ENCODE data around the gene CDK17.

CDK17 gene

DNA sequence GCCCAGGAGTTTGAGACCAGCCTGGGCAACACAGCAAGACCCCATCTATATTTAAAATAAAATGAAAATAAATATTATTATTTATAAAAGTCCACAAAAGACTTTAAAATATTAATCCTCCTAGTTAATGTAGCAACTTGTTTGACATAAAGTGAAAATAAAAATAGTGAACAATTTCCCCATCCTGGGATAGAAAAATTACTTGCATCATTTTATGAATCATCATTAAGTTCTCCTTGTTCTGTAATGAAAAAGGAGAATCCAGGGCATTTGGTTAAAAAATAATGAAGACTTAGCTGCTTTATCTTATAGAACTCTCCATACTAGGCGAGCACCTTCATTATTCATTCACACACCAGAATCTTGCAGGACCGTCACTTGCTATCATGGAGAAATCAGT, 140.0 kb downstream of the CDK17 start:
- no peak for DNase-seq

DNA sequence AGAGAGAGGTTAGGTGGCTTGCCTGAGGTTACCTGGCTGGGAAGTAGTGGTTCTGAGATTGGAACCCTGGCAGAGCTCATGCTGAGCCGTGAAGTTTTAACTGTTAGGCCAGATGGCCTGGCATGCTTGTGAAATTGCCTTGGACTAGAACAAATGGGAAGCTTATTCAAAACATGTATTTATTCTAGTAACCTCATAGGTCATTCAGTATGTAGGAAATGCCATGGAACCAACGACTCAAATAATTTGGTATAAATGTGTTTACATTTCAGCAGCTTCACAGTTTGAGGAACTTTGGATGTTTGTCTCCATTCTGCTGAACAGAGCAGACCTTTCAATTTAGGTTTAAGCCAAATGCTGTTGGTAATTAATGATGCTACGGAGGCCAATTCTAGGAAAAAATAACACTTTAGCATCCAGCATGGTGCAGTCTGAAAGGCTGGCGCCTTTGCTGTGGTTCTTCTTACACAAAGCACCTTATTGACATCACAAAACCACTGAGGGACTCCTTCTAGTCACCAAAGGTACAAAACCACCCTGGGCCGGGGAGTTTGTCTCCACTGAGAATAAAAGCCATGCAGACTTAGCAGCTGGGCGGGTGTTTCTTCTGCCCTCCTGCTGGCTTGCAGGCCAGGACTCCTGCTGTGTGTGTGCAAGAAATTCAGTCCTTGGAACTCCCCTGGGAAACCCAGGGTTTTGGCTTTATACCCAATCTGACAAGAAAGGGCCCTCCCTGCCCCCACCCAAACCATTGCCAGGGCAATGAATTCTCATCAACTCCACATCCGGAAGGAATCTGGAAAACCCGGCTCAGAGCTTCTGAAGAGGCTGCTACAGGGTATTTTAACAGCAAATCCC, 141.9 kb downstream of the CDK17 start:
- DNase-seq, result peak; percentile 78

DNA sequence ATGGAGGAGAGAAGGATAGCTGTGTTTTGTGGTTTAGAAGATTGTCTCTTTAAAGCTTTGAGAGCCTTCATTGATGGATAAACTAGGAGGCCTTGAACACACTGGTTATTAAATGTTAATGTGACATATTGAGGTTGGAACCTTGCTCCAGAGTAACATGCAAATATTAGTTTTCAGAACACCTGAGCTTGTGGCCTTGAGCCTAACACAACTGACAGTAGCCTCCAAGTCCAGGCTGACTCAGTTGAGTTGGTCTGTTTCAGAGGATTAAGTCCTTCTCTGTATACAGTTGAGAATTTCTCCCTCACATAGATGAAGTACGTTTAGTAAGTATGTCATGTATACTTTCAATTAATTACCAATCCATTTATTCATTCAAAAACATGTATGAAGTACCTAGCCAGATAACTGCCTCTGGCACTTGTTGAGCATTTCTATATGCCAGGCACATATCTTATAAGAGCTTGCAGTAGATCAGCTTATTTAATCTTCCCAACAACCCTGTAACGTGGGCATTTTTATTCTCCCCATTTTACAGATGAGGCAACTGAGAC, 142.6 kb downstream of the CDK17 start:
- no peak for DNase-seq

DNA sequence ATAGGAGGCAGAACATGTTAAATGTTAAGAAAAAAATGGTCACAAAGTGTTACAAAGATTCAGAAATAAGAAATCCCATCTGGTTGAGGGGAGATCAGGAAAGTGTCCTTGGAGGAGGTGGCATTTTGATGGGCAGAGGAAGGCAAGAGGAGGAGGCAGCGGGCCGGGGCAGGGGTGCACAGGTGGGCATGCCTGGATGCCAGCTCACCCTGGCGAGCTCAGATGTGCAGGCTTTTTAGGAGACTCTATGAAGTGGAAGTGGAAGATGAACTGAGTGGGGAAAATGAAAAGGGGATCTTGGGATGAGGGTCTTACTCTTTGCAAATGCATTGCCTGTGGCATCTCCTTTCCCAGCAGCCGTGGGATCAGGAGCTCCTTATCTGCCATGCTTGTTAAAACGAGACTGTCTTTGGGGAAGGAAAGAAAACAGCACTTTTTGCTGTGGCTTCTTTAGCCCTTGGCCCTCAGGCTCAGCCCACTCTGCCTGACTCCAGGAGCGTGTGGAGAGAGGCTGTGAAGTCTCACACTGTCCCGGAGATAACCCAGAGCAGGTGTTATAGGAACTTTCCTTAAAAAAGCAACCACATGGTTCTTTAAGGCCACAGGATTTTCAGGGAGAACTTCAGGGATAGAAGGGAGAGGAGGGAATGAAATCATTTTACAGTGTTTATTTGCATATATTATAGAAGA, 143.4 kb downstream of the CDK17 start:
- DNase-seq, result no peak

DNA sequence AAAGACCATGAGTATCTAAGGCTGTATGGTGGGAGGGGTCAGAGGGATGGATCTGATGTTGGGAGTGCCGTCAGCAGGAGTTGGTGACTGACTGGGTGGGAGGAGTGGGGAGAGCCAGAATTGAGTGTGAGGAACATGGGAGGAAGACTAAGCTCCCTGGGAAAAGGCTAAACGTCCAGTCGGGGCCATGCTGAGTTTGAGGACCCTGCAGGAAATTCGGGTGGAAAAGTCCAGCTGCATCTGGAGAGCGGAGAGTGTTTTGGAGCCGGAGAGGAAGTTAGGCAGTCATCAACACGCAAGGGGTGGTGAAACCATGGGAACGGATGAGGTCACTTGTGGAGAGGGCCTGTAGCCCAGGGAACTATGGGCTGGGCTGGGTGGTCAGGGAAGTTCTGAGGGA, 145.2 kb downstream of the CDK17 start:
- peak; percentile 31 for DNase-seq

DNA sequence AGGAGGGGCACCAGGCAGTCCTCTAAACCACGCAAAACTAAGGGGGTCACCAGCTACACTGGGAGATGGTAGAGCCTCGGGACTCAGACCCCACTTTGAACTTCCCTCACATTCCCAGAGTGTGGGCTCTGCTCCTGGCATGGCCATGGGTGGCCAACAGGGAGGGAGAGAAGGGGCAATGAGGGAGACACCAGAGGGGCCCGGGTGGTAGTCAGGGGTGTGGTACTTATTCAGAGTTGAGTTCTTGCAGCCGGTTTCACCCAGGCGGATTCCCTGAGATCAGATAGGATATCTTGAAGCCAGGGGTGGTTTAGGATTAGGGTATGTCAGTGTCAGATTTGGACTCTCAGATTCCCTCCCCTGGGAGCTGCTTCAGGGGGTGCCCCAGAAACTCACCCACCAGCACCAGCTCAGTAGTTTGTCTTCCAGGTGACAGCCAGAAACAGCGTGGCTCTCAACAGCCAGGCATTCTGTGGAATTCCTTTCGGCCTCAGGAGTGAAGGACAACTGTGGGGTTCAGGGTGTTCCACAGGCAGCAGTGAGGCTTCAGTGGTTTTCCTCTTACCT, 150.0 kb downstream of the CDK17 start:
- DNase-seq, result no peak

DNA sequence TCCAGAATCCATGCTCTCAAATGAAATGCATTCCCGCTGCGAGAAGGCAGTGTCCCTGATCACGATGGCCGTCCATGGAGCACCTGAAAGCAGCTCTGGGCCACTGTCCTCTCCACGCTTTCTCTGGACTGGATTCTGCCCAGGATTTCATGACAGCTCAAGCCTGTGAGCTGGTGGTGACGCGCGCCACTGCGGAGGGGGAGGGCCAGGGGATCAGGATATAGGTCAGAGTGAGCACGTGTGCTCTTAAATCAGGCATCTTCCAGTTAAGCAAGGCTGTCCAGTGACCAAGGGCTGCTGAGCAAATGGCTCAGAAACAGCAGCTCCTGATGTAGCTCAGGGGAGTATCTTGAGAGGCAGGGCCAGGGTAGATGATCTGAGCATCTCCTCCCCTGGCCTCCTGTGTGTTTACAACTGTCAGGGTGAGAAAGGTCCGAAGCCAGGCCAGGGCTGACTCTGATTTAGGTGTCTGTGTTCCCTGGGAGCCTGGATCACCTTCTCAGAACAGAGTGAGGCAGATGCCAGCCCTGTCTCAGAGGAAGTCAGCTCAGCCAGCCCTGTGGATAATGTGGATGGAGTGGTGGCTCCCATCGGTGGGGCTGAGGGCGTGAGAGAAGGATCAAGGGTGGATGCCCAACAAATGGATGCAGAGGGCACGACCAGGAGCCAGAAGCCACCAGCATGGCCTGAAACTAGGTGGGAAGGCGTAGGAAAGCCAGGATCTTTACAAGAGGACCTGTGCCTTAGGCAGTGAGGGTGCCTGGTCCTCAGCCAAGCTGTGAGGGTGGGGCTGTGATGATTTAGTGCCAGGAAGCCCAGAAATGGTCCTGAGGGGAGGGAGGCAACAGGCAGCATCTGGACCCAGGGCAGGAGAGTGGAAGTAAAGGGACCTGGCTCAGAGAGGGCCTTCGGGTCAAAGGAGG, 150.8 kb downstream of the CDK17 start:
- DNase-seq, result peak; percentile 25

DNA sequence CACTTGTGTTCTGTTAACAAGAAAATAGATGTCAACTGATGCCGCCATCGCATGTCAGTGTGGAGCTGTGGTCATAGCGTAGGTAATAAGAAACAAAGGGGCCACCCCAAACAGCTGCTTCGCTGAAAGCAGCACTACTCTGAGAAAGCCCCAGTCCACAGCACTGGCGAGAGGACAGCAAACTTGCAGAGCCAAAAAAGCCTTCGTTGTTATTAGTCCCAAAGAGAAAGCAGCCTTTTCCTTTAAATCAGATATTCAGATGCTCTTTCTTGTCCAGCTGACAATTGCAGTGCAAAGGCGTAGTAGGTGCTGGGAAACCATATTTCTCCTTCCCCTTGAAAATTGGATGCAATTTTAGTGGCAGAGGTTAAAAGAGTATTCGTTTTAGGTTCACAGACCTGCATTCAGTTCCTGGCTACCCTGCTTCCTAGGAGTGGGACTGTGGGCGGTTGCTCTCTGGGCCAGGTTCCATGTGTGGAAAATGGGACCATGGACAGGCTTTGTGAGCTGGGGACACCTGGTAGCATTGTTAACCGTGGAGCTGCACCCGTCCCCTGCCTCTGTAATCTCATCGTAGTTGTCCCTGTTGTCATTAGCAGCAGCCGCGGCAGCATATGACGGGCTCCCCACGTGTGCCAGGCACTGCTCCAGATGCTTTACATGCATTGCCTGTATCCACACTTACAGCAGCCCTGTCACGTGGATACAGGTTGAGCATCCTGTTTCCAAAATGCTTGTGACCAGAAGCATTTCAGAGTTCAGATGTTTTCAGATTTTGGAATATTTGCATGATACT, 151.9 kb downstream of the CDK17 start:
- DNase-seq, result no peak

DNA sequence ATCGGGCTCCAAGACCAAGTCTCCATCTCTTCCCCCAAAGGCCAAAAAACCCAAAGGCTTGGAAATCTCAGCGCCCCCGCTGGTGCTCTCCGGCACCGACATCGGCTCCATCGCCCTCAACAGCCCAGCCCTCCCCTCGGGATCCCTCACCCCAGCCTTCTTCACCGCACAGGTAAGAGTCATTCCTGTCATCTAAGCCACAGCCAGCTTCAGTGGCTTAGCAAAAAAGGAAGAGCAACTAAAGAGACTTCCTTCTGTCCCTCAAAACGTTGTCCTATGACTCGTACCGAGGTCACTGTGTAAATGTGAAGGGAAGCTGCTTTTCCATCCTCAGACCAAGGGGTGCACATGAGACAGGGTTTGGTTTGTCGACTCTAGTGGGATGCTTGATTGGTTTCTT, 152.7 kb downstream of the CDK17 start:
- DNase-seq, result peak; percentile 80

DNA sequence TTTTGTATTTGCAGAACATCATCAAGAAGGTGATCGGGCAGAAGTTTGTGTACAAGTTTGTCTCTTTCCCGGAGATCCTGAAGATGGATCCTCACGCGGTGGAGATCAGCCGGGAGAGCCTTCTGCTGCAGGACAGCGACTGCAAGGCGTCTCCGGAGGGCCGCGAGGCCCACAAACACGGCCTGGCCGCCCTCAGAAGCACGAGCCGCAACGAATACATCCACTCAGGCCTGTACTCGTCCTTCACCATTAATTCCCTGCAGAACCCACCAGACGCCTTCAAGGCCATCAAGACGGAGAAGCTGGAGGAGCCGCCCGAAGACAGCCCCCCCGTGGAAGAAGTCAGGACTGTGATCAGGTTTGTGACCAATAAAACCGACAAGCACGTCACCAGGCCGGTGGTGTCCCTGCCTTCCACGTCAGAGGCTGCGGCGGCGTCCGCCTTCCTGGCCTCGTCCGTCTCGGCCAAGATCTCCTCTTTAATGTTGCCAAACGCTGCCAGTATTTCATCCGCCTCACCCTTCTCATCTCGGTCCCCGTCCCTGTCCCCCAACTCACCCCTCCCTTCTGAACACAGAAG, 153.2 kb downstream of the CDK17 start:
- no peak for DNase-seq

DNA sequence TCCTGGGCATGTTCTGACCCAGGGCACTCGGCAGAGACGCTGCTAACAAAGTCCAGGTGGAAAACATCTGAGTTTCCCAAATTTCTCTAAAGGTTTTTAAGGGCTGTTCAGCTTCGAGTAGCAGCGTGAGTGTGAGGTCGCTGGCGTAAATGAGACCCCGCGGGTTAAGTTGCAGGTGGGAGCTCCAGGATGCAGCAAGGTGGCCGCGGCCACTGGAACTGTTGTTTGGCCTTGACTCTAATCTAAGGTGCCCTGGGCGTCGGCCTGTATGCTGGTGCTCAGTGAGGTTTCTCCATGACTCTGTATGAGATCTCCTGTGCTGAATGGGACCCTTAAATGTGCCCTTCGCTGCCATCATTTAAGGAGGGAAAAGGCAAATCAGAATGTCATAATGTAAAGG, 155.4 kb downstream of the CDK17 start:
- DNase-seq, result no peak

DNA sequence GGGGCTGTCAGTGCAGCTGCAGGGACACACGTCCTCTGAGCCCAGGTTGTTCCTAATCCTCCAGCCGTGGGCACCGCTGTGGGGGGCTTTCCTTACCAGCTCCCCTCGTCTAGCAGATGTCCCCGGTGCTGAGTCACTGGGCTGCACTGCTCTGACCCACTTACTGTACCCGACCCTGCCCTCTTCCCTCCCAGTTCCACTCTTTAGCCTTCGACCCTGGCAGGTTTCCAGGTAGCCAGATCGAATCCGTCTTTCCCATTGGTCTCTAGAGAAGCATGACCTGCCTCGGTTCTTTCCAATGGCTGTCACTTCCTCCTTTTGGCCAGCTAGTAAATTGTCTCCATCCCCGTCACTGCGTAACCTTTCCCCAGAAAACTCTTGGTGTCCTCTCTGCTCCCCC, 157.6 kb downstream of the CDK17 start:
- no peak for DNase-seq

DNA sequence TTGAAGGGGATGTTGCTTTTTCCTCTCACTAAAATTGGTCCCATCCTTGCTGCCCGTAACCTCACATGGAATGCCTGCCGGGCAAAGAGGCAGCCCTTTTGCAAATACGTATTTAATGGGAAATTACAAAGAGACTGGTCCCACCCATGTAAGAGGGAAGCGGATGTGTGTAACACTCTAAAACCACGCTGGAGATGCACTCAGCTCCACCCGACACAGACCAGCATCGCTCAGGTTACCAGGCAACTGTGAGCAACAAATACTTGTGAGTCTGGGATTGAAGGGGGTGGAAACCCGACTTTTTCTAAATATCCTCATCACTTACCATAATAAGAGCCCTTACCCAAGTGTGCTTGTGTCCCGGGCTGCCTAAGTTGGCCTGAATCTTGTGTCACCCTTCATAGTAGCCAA, 158.4 kb downstream of the CDK17 start:
- DNase-seq, result peak; percentile 73

DNA sequence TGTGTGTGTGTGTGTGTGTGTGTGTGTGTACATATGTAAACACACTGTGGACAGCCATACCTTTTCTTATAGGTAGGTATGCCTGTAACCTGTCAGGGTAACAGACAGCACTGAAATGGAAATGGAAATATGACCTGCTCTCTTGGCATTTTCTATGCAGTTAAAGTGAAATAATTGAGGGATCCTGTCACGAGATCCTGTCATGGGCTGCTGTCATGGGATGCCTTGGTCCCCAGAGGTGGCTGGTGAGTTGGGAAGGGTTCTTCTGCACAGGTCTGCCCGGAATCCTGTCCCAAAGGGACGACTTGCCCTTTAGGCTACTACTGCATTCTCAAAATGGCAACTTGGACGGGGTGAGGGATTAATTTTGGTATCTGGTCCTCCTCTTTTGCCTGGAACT, 158.8 kb downstream of the CDK17 start:
- no peak for DNase-seq

DNA sequence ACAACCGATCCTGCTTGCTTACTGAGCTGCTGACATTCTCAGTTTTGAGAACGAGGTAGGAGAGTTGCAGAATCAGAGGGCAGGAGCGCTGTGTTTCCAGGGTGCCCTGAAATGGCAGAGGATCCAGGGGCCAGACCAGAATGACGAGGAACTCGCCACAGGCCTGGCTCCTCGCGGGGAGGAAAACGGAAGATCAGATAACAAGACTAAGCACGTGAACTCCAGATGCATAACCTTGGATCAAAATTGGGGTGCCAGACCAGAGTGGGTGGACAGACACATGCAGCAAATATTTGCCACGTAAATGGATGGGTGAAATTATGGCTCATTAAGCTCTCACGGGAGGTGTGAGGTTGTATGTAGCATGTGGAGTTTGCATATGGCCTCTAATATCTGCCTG, 159.6 kb downstream of the CDK17 start:
- no peak for DNase-seq

DNA sequence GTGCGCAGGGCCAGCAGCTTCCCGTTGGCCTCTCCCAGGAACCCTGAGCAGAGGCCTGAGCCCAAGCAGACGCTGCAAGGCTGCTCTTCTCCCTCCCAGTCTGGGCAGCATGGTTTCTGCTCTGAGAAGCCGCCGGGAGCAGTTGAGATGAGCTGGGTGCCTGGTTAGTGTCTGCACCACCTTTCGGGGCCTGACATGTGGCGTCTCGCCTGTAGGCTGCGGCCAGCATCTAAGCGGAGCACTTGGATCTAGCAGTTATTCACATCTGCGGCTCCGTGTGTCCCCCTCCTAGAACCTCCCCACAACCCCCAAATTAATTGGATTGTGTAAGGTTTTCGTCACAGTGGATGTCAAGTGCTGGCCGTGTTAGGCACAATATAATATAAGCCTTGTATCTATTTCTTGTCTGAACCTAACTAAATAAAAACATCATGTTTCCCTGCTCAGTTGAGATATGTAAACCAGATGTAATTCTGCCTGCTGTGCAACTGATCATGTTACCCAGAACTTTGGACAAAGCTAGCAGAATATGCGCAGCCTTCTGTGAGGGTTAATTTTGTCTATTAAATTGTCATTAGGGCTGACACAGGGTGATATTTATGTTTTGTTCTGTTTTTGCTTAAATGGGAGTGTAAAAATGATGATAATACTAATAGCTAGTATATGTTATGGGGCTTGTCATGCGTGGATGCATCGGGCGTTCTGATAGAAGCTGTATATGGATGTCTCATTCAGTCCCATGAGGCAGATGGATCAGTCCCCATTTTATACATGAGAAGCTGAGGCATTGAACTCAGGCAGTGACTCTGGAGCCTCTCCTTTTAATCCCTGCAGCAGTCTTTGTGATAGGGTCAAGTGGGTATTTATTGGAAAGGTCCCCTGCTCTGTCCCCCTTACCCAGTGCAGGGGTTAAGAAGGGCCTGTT, 160.3 kb downstream of the CDK17 start:
- DNase-seq, result no peak

DNA sequence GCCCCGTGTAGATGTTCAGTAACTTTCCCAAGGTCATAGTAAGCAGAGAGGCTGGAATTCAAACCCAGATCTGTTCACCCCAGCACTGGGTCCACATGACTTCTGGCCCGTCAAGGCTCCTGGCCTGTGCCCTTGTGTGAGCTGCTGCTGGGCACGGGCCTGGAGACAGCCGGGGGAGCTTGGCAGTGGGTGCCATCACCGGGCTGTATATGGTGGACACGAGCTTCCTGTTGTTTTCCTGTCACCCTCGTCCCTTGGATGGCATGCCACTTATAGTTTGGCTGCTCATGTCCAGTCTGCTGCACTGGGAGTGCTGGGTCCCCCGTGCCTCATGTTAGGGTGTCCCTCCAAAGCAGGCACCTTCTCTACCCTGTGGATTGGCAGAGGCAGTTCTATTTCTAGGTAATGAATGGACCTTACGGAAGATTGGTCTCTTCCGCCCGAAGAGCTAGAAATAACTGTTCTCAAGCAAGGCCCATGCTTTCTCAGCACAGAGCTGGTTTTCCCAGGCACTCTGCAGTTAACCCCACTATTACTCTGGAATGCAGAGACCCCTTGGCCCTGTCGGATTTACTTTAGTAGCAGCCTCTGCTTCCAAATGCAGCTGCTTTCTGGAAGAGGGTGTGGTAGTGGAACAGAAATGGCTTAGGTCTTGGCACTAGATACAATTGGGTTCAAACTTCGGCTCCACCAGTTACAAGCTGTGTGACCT, 161.7 kb downstream of the CDK17 start:
- DNase-seq, result no peak

DNA sequence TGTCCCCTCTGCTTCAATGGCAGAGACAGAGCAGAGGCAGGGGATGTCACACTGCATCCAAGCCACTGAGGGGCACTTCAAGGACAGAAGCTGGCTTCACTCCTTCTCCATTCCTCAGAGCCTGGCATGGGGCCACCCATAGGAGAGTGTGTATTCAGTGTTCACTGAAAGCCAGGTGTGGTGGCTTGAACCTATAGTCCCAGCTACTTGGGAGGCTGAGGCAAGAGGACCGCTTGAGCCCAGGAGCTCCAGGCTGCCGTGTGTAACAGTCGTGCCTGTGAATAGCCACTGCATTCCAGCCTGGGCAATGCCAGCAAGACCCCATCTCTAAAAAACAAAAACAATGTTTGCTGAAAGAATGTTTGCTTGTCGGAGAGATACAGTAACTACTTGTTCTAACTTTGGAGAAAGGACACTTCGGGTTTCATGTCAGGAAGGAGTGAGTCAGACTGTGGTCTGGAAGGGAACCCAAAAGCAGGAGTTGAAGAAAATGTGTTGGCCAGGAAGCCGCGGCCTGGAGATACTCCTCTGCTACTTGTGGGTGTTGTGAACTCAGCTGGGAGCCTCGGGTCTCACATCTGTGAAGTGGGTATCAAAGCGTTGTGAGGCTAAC, 162.7 kb downstream of the CDK17 start:
- DNase-seq, result peak; percentile 96

DNA sequence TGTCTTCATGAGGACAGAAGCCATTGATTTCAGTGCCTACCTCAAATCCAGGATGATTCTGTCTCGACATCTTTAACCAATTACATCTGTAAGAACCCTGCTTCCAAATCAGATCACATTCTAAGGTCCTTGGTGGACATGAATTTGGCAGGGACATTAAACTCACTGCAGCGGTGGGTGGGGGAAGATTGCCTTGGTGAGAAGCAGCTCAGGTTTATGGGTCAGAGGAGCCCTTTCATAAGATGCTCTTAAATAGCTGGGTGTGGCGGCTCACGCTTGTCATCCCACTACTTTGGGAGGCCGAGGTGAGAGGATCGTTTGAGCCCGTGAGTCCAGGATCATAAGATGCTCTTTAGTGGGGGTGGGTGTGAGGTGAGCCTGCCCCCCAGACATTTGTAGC, 163.2 kb downstream of the CDK17 start:
- no peak for DNase-seq

Data from fibroblast of skin of back (primary cell).